SK-N-SH treated with all-trans-retinoic acid at 6 μM for 48 hours (cell line): ENCODE measurements around the gene HSD17B1.

ENCODE experiments used
- ATAC-seq: fragments of 200-7000 bp; cut with Tn5 transposase; 3 replicates; pipeline ENCODE4 v1.9.1; 2020; ENCODE audit warnings: mild to moderate bottlenecking, moderate library complexity
- BACH2 ChIP-seq: fragments of 250-450 bp; sonication (Bioruptor Pico); IDR thresholded peaks from 2 replicates; pipeline ENCODE4 v1.9.0; 2021; ENCODE audit warnings: mild to moderate bottlenecking, borderline replicate concordance
- CSDC2 ChIP-seq: fragments of 250-450 bp; sonication (Bioruptor Pico); IDR thresholded peaks from 2 replicates; pipeline ENCODE4 v1.5.0; 2020; ENCODE audit warnings: mild to moderate bottlenecking, moderate library complexity
- GLIS3 ChIP-seq: fragments of 250-450 bp; sonication (Bioruptor Pico); IDR thresholded peaks from 2 replicates; pipeline ENCODE4 v1.5.0; 2020; ENCODE audit warnings: mild to moderate bottlenecking, moderate library complexity
- ISL1 ChIP-seq: fragments of 250-450 bp; sonication (Bioruptor Pico); IDR thresholded peaks from 2 replicates; pipeline ENCODE4 v2.1.2; 2022; ENCODE audit warnings: mild to moderate bottlenecking, moderate library complexity
- PPARA ChIP-seq: fragments of 250-450 bp; sonication (Bioruptor Pico); IDR thresholded peaks from 2 replicates; pipeline ENCODE4 v1.5.0; 2020; ENCODE audit warnings: mild to moderate bottlenecking, borderline replicate concordance
- RARB ChIP-seq: fragments of 250-450 bp; sonication (Bioruptor Pico); IDR thresholded peaks from 2 replicates; pipeline ENCODE4 v1.8.0; 2021; ENCODE audit warnings: mild to moderate bottlenecking, moderate library complexity
- SNAI2 ChIP-seq: fragments of 250-450 bp; sonication (Bioruptor Pico); IDR thresholded peaks from 2 replicates; pipeline ENCODE4 v1.5.0; 2020; ENCODE audit warnings: mild to moderate bottlenecking, moderate library complexity
- TCF4 ChIP-seq: fragments of 250-450 bp; sonication (Bioruptor Pico); IDR thresholded peaks from 2 replicates; pipeline ENCODE4 v1.8.0; 2021; ENCODE audit warnings: mild to moderate bottlenecking, moderate library complexity, borderline replicate concordance
- ZFP3 ChIP-seq: fragments of 250-450 bp; sonication (Bioruptor Pico); IDR thresholded peaks from 2 replicates; pipeline ENCODE4 v1.5.0; 2020; ENCODE audit warnings: mild to moderate bottlenecking, moderate library complexity
- ZFP30 ChIP-seq: fragments of 450-650 bp; formaldehyde crosslinking; IDR thresholded peaks from 2 replicates; pipeline ENCODE4 v1.5.0; 2022; ENCODE audit warnings: mild to moderate bottlenecking, moderate library complexity
- ZNF8 ChIP-seq: fragments of 450-650 bp; formaldehyde crosslinking; IDR thresholded peaks from 2 replicates; pipeline ENCODE4 v1.5.0; 2020; ENCODE audit warnings: mild to moderate bottlenecking, moderate library complexity
- TF ChIP-seq, protein P1 (sequence below): fragments of 250-450 bp; sonication (Bioruptor Pico); IDR thresholded peaks from 2 replicates; pipeline ENCODE4 v1.5.0; 2020; ENCODE audit warnings: mild to moderate bottlenecking, moderate library complexity
- TF ChIP-seq, protein P2 (sequence below): fragments of 250-450 bp; sonication (Bioruptor Pico); IDR thresholded peaks from 2 replicates; pipeline ENCODE4 v1.8.0; 2021; ENCODE audit warnings: low read depth, mild to moderate bottlenecking, moderate library complexity, borderline replicate concordance
- TF ChIP-seq, protein P3 (sequence below): fragments of 250-450 bp; sonication (Bioruptor Pico); IDR thresholded peaks from 2 replicates; pipeline ENCODE4 v1.8.0; 2020; ENCODE audit warnings: mild to moderate bottlenecking, moderate library complexity, borderline replicate concordance
- TF ChIP-seq, protein P4 (sequence below): fragments of 250-450 bp; sonication (Bioruptor Pico); IDR thresholded peaks from 2 replicates; pipeline ENCODE4 v1.5.1; 2021; ENCODE audit warnings: mild to moderate bottlenecking, moderate library complexity
- TF ChIP-seq, protein P5 (sequence below): fragments of 250-450 bp; sonication (Bioruptor Pico); IDR thresholded peaks from 2 replicates; pipeline ENCODE4 v1.5.1; 2020; ENCODE audit warnings: low read depth, mild to moderate bottlenecking, moderate library complexity

The HSD17B1 gene

DNA sequence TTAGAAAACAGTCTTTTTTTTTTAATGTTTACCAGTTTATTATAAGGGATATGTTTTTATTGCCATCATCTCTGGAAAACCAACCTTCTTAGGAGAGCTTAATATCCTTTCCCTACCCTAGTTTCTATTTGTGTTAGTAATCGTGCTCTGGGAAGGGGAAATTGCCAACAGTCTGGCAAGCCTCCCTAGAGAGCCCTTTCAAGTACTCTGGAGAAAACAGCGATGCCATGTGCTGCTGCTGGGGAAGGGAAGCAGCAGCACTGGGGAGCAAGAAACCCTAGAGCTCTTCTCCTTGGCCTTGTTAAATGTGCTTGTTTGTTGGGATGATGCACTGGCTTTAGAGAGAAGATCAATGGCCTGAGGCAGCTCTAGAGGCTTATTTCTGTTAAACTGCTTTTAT, 46.2 kb downstream of the HSD17B1 start:
- TF ChIP-seq ISL1 (no peak), PPARA (CRISPR knock-in tag) (no peak), TCF4 (CRISPR knock-in tag) (no peak), ZNF8 (CRISPR knock-in tag) (no peak), CSDC2 (CRISPR knock-in tag) (no peak), GLIS3 (CRISPR knock-in tag) (no peak)
- TF ChIP-seq, protein P1, sequence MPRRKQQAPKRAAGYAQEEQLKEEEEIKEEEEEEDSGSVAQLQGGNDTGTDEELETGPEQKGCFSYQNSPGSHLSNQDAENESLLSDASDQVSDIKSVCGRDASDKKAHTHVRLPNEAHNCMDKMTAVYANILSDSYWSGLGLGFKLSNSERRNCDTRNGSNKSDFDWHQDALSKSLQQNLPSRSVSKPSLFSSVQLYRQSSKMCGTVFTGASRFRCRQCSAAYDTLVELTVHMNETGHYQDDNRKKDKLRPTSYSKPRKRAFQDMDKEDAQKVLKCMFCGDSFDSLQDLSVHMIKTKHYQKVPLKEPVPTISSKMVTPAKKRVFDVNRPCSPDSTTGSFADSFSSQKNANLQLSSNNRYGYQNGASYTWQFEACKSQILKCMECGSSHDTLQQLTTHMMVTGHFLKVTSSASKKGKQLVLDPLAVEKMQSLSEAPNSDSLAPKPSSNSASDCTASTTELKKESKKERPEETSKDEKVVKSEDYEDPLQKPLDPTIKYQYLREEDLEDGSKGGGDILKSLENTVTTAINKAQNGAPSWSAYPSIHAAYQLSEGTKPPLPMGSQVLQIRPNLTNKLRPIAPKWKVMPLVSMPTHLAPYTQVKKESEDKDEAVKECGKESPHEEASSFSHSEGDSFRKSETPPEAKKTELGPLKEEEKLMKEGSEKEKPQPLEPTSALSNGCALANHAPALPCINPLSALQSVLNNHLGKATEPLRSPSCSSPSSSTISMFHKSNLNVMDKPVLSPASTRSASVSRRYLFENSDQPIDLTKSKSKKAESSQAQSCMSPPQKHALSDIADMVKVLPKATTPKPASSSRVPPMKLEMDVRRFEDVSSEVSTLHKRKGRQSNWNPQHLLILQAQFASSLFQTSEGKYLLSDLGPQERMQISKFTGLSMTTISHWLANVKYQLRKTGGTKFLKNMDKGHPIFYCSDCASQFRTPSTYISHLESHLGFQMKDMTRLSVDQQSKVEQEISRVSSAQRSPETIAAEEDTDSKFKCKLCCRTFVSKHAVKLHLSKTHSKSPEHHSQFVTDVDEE, result no peak
- no peak for ATAC-seq

DNA sequence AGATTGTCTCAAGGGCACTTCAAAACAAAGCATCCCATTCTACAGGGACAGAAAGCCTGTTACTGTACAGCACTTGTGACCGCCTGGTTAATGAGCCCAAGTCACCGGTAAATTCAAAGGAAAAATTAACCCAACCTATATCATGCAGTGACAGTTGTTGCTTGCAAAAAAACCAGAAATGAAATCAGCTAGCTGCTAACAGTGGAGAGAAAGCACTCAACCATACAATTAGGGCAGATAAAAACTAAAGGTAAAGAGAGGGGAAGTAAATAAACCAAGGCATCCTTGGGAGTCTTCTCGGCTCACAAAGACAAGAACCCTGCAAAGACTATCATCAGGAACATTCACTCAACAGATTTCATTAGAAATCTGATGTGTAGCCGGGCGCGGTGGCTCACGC, 50.6 kb downstream of the HSD17B1 start:
- no peak for TF ChIP-seq ZFP30 (CRISPR knock-in tag)
- TF ChIP-seq, protein P2, sequence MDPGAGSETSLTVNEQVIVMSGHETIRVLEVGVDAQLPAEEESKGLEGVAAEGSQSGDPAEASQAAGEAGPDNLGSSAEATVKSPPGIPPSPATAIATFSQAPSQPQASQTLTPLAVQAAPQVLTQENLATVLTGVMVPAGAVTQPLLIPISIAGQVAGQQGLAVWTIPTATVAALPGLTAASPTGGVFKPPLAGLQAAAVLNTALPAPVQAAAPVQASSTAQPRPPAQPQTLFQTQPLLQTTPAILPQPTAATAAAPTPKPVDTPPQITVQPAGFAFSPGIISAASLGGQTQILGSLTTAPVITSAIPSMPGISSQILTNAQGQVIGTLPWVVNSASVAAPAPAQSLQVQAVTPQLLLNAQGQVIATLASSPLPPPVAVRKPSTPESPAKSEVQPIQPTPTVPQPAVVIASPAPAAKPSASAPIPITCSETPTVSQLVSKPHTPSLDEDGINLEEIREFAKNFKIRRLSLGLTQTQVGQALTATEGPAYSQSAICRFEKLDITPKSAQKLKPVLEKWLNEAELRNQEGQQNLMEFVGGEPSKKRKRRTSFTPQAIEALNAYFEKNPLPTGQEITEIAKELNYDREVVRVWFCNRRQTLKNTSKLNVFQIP (CRISPR knock-in tag), result no peak
- TF ChIP-seq SNAI2, result no peak
- TF ChIP-seq ZNF8 (CRISPR knock-in tag), result no peak
- no peak for TF ChIP-seq BACH2
- TF ChIP-seq TCF4 (CRISPR knock-in tag), result no peak
- TF ChIP-seq, protein P3, sequence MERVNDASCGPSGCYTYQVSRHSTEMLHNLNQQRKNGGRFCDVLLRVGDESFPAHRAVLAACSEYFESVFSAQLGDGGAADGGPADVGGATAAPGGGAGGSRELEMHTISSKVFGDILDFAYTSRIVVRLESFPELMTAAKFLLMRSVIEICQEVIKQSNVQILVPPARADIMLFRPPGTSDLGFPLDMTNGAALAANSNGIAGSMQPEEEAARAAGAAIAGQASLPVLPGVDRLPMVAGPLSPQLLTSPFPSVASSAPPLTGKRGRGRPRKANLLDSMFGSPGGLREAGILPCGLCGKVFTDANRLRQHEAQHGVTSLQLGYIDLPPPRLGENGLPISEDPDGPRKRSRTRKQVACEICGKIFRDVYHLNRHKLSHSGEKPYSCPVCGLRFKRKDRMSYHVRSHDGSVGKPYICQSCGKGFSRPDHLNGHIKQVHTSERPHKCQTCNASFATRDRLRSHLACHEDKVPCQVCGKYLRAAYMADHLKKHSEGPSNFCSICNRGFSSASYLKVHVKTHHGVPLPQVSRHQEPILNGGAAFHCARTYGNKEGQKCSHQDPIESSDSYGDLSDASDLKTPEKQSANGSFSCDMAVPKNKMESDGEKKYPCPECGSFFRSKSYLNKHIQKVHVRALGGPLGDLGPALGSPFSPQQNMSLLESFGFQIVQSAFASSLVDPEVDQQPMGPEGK (CRISPR knock-in tag), result no peak
- no peak for TF ChIP-seq CSDC2 (CRISPR knock-in tag)
- no peak for TF ChIP-seq GLIS3 (CRISPR knock-in tag)
- TF ChIP-seq, protein P1, result no peak
- TF ChIP-seq, protein P4, sequence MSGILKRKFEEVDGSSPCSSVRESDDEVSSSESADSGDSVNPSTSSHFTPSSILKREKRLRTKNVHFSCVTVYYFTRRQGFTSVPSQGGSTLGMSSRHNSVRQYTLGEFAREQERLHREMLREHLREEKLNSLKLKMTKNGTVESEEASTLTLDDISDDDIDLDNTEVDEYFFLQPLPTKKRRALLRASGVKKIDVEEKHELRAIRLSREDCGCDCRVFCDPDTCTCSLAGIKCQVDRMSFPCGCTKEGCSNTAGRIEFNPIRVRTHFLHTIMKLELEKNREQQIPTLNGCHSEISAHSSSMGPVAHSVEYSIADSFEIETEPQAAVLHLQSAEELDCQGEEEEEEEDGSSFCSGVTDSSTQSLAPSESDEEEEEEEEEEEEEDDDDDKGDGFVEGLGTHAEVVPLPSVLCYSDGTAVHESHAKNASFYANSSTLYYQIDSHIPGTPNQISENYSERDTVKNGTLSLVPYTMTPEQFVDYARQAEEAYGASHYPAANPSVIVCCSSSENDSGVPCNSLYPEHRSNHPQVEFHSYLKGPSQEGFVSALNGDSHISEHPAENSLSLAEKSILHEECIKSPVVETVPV (CRISPR knock-in tag), result no peak
- no peak for TF ChIP-seq RARB (CRISPR knock-in tag)
- no peak for TF ChIP-seq PPARA (CRISPR knock-in tag)
- TF ChIP-seq, protein P5, sequence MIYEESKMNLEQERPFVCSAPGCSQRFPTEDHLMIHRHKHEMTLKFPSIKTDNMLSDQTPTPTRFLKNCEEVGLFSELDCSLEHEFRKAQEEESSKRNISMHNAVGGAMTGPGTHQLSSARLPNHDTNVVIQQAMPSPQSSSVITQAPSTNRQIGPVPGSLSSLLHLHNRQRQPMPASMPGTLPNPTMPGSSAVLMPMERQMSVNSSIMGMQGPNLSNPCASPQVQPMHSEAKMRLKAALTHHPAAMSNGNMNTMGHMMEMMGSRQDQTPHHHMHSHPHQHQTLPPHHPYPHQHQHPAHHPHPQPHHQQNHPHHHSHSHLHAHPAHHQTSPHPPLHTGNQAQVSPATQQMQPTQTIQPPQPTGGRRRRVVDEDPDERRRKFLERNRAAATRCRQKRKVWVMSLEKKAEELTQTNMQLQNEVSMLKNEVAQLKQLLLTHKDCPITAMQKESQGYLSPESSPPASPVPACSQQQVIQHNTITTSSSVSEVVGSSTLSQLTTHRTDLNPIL (CRISPR knock-in tag), result no peak
- TF ChIP-seq ZFP3, result no peak
- ATAC-seq, result no peak
